Bone marrow (tissue), 2 donors: ENCODE measurements around the gene RNF223.
A peak's percentile ranks its signal among the peaks of the same experiment; 100 is the strongest.
"Not testable (repeated sequence)": the region's sequence is repeated elsewhere in the genome, so short reads cannot be mapped to it uniquely, and the experiment has no call there.

Experiments used
- DNase-seq, 2 donors: peaks; one replicate each; lab custom pipeline; 2025; lab: John Stamatoyannopoulos, UW

The RNF223 gene

GRCh38 chr1:1044455-1045078 is 29.5 kb downstream of the RNF223 start:
- DNase-seq: no peak

- no peak for DNase-seq
These were observed 30.2 kb downstream of the RNF223 start for GRCh38 chr1:1043921-1044320.

- DNase-seq: no peak
These were observed 30.7 kb downstream of the RNF223 start for GRCh38 chr1:1043411-1043810.

GRCh38 chr1:1042835-1043234 is 31.3 kb downstream of the RNF223 start:
- no peak for DNase-seq

- no peak for DNase-seq
These were observed 32.2 kb downstream of the RNF223 start for GRCh38 chr1:1041873-1042272.

GRCh38 chr1:1041092-1041523 is 33.0 kb downstream of the RNF223 start:
- no peak for DNase-seq

GRCh38 chr1:1040004-1040991 is 33.8 kb downstream of the RNF223 start:
- DNase-seq: peak in 1 of 2 donors; percentile 39

GRCh38 chr1:1039145-1039910 is 34.8 kb downstream of the RNF223 start:
- DNase-seq: no peak

- no peak for DNase-seq
These were observed 35.4 kb downstream of the RNF223 start for GRCh38 chr1:1038694-1039093.

- DNase-seq: no peak
These were observed 36.5 kb downstream of the RNF223 start for GRCh38 chr1:1037366-1038327.

- no peak for DNase-seq
These were observed 38.7 kb downstream of the RNF223 start for GRCh38 chr1:1035291-1035943.

GRCh38 chr1:1034439-1034781 is 39.7 kb downstream of the RNF223 start:
- DNase-seq: no peak

- DNase-seq: no peak
These were observed 40.2 kb downstream of the RNF223 start for GRCh38 chr1:1033731-1034438.

GRCh38 chr1:1033009-1033587 is 41.0 kb downstream of the RNF223 start:
- DNase-seq: peak; percentile 41 to 66

GRCh38 chr1:1032424-1032823 is 41.7 kb downstream of the RNF223 start:
- DNase-seq: no peak

GRCh38 chr1:1031659-1032235 is 42.4 kb downstream of the RNF223 start:
- no peak for DNase-seq

- DNase-seq: not testable (repeated sequence)
These were observed 43.0 kb downstream of the RNF223 start for GRCh38 chr1:1030867-1031658.

GRCh38 chr1:1027791-1028190 is 46.3 kb downstream of the RNF223 start:
- DNase-seq: no peak
